ENCODE measurements around the gene RNF220. TPM values are rescaled to one million over a fixed set of nuclear protein-coding genes. Genes with fewer than 3 reads are reported as not detected.

The RNF220 gene
- total RNA-seq, 1 donor from 2014 or later, result 52.5 TPM

GRCh38 chr1:44565833-44566232 is 160.8 kb downstream of the RNF220 start:
- Histone ChIP-seq H3K4me3 (no peak overlapping the region), H3K9me3 (no peaks in the 10 kb centered on the region), H3K27me3 (no peaks in the 10 kb centered on the region), H3K36me3 (no peaks in the 10 kb centered on the region), H3K27ac (no peak overlapping the region), H3K4me1 (no peaks in the 10 kb centered on the region)
- TF ChIP-seq POLR2AphosphoS5 (IDR thresholded peaks at IDR 0.05; ENCODE audit: insufficient read depth in 1 of 2, low read depth in 1 of 2) (no peak), CTCF (IDR thresholded peaks at IDR 0.05) (no peak), POLR2A (IDR thresholded peaks at IDR 0.05) (no peak)
- intact Hi-C loops (cut with DNase I), result no loop called here
- DNase-seq (ENCODE audit: extremely low spot score in 2 of 2), result no peak

- H3K36me3 ChIP-seq, result no peaks in the 10 kb centered on the region
- TF ChIP-seq POLR2AphosphoS5 (IDR thresholded peaks at IDR 0.05; ENCODE audit: insufficient read depth in 1 of 2, low read depth in 1 of 2), result no peak
- no peak for TF ChIP-seq POLR2A (IDR thresholded peaks at IDR 0.05)
- no peak for TF ChIP-seq CTCF (IDR thresholded peaks at IDR 0.05)
- H3K4me1 ChIP-seq, result no peaks in the 10 kb centered on the region
- DNase-seq (ENCODE audit: extremely low spot score in 2 of 2), result no peak
- intact Hi-C loops (cut with DNase I), result no loop called here
- no peaks in the 10 kb centered on the region for H3K27me3 ChIP-seq
- H3K9me3 ChIP-seq, result no peaks in the 10 kb centered on the region
- no peak overlapping the region for H3K27ac ChIP-seq
- H3K4me3 ChIP-seq, result no peak overlapping the region
Observed at GRCh38 chr1:44566281-44567046, 161.4 kb downstream of the RNF220 start.

GRCh38 chr1:44568128-44568900 is 163.3 kb downstream of the RNF220 start:
- DNase-seq (ENCODE audit: extremely low spot score in 2 of 2), result no peak
- intact Hi-C loops (cut with DNase I), result no loop called here
- no peaks in the 10 kb centered on the region for H3K36me3 ChIP-seq
- TF ChIP-seq POLR2A (IDR thresholded peaks at IDR 0.05), result no peak
- no peak for TF ChIP-seq CTCF (IDR thresholded peaks at IDR 0.05)
- TF ChIP-seq POLR2AphosphoS5 (IDR thresholded peaks at IDR 0.05; ENCODE audit: insufficient read depth in 1 of 2, low read depth in 1 of 2), result no peak
- no peaks in the 10 kb centered on the region for H3K27me3 ChIP-seq
- H3K27ac ChIP-seq, result no peak overlapping the region
- H3K4me1 ChIP-seq, result no peaks in the 10 kb centered on the region
- H3K9me3 ChIP-seq, result no peaks in the 10 kb centered on the region
- no peak overlapping the region for H3K4me3 ChIP-seq

GRCh38 chr1:44569491-44569890 is 164.4 kb downstream of the RNF220 start:
- TF ChIP-seq POLR2A (IDR thresholded peaks at IDR 0.05) (no peak), POLR2AphosphoS5 (IDR thresholded peaks at IDR 0.05; ENCODE audit: insufficient read depth in 1 of 2, low read depth in 1 of 2) (no peak), CTCF (IDR thresholded peaks at IDR 0.05) (no peak)
- Histone ChIP-seq H3K9me3 (no peaks in the 10 kb centered on the region), H3K4me1 (no peaks in the 10 kb centered on the region), H3K4me3 (no peak overlapping the region), H3K27me3 (no peaks in the 10 kb centered on the region), H3K27ac (no peak overlapping the region), H3K36me3 (no peaks in the 10 kb centered on the region)
- intact Hi-C loops (cut with DNase I), result no loop called here
- no peak for DNase-seq (ENCODE audit: extremely low spot score in 2 of 2)
